ENCODE data around the gene SYTL2.
"Not testable (repeated sequence)": the region's sequence is repeated elsewhere in the genome, so short reads cannot be mapped to it uniquely, and the experiment has no call there.

Gene SYTL2

DNA sequence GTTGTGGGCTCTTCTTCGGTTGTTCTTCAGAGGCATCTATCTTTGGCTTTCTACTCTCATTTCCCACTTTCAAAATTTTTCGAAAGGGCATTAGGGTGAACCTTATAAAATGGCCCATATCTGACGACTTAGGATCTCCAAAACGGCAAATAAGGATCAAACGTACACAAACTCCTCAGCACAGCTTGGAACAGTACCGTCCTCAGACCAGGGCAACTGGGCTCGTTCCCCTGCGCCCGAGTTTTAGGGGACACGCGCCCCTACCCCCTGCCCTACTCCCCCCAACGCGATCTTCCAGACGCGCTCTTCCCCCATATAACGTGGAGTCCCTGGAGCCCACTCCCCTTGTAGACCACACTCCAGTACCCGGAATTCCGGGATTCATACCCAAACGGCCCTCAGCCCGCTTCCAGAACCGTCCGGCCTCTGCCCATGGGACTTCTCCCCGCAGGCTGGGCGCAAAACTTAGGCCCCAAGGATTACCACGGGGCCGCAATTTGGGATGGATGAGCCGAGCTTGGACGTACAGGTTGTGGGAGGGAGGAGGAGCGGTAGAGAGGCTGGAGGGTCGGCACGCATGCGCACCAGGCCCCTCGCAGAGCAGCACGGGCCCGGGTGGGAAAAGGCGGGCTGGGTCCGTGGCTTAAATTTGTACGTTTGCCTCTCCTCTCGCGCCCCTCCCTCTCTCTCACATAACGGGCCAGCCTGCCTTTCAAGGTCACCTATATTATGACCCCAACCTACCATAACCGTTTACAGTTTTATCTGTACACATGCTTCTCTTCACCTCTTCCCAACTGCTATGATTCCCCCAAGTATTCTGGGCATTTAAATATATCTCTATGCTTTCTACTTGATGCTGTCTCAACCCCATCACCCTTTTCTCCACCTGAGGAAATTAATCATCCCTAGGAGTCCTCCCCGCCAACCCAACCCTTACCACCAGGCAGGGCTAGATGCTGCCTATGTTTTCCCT, 128.3 kb downstream of the SYTL2 start:
- no peak for DNase-seq

DNA sequence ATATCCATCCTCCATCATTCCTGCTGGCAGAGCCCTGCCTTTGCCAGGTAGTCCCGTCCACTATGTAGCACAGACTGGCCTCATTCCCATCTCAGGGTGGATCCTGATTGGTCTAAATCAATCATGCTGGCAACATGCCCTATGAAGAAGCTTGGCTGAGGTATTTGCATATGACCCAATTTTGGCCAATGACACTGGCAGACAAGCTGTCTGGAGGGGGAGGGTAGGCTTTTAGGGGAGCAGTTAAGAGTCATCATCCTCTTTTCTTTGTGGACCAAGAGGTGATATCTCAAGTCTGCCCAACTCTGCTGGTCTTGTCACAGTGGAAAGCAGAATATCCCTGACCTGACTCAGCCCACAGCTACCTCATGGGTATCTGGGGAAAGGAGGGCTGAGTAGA, 130.0 kb downstream of the SYTL2 start:
- no peak for DNase-seq

DNA sequence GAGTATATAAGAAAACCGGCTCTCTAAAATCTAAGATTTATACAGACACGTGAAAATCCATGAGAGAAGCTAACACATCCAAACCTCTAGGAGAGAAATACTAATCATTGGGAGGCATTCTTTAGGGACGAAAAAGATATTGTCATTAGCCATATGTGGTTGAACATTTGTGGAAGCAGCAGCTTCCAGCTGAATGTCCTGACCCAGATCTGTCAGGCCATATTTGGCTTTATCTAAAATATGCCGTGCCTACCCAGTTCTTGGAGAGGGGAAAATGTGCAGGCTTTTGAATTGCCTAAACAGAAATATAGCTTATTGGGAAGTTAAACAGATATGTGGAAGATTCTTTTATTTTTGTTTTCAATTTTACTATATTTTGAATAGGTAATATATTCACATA, 131.4 kb downstream of the SYTL2 start:
- DNase-seq = no peak

DNA sequence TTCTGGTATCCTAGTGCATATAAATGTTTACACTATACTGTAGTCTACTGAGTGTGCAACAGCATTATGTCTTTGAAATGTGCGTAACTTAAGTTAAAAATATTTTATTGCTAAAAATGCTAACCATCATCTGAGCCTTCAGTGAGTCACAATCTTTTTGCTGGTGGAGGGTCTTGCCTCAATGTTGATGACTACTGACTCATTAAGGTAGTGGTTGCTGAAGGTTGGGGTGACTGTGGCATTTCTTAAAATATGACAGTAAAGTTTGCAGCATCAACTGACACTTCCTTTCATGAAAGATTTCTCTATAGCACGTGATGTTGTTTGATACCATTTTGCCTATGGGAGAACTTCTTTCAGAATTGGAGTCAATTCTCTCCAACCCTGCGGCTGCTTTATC, 137.5 kb downstream of the SYTL2 start:
- DNase-seq = no peak

DNA sequence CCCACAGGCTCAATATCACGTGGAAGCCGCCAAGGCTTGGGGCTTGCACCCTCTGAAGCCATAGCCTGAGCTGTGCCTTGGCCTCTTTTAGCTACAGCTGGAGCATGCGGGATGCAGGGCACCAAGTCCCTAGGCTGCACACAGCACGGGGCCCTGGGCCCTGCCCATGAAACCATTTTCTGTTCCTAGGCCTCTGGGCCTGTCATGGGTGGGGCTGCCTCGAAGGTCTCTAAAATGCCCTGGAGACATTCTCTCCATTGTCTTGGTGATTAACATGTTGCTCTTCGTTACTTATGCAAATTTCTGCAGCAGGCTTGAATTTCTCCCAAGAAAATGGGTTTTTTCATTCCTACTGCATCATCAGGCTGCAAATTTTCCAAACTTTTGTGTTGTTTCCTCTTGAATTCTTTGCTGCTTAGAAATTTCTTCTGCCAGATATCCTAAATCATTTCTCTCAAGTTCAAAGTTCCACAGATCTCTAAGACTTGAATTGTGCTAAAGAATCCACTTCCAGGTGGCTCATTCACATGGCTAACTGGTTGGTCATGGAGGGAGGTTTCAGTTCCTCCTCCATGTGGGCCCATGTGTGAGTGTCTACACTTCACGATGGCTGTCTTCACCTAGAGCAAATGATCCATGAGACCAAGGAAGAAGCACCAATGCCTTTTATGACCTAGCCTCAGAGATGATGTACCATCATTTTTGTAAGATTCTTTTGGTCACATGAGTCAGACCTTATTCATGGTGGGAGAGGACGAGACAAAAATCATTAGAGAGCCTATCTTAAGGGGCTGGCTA, 138.6 kb downstream of the SYTL2 start:
- no peak for DNase-seq

DNA sequence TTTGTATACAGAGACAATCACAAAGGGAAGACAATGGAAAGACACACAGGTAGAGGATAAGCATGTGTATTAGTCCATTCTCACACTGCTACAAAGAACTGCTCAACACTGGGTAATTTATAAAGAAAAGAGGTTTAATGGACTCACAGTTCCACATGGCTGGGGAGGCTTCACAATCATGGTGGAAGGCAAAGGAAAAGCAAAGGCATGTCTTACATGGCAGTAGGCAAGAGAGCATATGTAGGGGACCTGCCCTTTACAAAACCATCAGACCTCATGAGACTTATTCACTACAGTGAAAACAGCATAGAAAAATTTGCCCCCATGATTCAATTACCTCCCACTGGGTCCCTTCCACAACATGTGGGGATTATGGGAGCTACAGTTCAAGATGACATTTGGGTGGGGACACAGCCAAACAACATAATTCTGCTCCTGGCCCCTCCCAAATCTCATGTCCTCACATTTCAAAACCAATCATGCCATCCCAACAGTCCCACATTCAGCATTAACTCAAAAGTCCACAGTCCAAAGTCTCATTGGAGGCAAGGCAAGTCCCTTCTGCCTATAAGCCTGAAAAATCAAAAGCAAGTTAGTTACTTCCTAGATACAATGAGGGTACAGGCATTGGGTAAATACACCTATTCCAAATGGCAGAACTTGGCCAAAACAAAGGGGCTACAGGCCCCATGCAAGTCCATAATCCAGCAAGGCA, 139.8 kb downstream of the SYTL2 start:
- not testable (repeated sequence) for DNase-seq

DNA sequence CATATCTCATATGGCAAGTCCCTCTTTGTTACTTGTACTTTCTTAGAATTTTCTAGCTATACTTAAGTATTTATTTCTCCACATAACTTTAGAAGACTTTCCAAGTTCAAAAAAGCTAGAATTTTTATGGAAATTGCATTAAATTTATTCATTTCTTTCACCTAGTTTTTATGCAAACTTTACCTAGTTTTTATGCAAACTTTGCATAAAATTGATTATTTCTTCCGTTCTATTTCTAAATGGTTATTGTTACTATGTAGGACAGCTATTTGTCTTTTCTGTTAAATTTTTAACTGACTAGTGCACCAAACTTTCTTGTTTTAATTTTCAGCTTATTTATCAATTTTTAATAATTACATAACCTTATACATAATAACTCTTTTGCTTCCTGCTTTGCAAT, 142.8 kb downstream of the SYTL2 start:
- DNase-seq = no peak

DNA sequence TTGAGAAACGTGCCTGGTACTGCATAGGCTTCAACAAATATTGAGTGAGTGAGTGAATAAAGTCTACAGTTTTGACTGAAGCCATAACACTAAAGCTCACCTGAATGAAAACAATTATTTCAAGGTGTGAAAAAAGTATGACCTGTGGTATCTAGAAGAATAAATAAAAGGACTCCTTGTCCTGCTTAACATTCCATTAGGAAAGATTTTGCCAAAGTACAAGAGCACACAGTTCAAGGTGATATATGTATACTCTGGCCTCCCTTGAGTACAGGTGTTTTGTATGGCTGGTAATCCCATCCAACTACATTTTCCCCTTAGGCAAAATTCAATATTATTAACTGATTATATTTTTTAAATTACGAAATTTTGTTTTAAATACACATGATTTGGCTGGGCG, 144.3 kb downstream of the SYTL2 start:
- DNase-seq = no peak

DNA sequence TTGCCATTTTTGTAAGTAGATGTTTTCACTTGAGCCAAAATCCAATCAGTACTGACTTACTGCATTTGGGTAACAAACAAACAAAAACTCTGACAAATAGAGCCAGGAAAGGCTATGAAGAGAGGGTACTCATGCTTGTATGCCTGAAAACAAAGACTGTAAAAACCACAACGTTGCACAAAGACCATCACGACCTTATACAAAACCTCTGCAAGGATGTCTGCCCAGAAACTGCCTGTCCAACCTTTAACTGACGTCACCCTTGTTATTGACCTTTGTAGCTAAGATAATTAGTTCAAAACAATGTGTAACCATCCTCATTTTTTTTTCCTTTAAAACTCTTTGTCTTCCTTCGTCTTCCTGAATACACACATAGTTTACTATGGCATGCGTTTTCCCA, 145.2 kb downstream of the SYTL2 start:
- no peak for DNase-seq

DNA sequence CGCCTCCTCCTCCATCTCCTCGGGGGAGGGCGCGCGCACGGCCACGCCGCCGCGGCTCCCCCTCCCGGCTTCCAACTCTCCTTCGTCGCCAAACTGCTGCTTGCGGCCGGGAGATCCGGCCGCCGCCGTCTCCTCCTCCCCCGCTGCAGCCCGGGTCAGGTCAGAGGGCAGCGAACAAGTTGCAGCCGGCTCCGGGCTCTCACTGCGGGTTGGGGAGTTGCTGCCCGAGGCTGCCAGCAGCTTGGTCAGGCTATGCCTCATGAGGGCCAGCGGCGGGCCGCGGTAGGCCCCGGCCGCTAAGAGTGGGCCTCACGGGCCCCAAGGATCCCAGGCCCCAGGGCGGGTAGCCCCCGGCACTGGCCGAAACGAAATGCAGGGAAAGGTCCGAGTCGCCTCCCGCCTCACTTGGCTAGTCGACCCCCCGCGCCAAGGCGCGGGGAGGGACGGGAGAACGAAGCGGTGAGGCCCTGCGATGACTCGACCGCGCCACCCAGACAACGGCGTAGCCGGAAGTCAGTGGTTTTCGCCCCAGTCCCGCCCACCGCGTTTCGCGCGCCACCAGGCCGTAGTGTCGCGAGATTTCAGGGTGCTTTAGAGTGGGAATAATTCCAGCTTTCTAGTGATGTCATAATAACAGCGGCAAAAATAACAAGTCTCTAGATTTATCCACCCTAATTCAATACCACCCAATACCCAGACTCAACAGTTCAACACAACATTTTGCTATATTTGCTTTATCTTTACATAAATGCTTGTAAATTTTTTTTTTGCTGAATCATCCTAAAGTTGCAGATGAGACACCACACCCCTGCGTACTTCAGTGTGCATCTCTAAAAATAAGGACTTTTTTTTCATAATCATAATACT, 146.1 kb downstream of the SYTL2 start, which contains the start of gene CREBZF:
Gene CREBZF, minus strand, starts transcription at position 515 of the 867 bp plus-strand sequence. Its CDS starts 254 bp downstream, at position 261.
- peak; percentile 93 to 99 for DNase-seq

DNA sequence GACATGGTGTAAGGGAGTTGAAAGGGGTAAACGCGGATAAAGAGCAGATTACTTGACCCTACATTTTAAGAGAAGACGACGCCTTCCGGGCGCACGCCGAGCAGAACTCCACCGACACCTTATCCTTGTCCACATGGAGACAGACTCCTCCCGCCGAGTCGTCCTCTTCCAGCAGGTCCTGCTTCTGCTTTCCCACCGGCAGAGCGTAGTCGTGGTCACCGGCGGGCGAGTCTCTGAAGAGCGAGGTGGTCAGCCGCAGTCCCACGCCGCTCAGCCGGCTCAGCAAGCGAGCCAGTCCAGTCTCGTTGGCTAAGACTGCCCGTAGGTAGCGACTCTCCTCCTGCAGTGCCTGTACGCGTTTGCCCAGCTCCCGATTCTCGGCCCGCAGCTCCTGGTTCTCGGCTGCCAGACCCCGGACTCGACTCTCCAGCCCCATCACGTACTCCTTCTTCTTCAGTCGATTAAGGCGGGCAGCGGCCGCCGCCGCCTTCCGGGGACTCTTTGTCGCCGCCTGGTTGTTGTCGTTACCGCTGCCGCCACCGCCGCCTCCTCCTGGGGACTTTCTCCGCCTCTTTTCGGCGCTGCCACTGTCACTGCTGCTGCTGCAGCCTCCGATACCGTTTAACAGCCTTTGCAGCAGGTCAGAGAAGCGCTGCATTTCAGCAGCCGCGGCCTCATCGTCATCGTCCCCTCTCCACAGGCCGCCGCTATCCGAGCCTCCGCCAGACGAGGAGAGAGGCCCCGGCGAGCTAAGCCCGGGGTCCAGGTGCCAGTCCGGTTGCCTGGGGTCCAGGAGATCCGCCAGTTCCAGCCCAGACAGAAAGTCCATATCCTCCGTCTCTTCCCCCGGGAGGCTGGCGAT, 147.0 kb downstream of the SYTL2 start:
- DNase-seq = peak; percentile 67 to 91

DNA sequence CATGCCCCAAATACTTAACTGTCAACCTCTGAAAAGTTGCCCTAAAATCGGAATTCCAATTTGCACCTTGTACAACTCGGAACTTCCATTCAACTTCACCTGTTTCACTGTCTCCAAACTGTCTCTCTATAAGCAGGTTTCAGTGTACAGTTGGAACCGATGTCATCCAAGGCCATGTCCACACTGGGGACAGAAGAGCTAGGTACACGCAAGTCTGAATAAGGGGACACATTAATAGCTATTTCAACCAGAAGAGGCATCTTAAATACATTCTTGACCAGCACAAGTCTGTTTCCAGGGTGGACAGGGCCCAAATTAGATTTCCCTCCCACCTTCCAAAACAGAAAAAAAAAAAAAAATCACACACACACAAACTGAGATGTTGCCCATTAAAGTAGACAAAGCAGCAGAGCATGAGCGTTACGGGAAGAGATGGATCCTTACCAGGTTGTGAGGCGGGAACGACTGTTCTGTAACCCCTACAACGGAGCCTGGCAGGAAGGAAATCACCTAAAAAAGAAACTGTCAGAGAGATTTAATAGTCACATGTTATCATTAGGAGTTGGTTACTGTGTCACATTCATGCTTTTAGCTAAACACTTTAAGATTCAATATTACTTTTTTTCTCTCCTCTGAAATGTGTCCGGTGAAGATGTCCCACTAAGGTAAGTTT, 147.7 kb downstream of the SYTL2 start:
- peak; percentile 39 to 56 for DNase-seq

DNA sequence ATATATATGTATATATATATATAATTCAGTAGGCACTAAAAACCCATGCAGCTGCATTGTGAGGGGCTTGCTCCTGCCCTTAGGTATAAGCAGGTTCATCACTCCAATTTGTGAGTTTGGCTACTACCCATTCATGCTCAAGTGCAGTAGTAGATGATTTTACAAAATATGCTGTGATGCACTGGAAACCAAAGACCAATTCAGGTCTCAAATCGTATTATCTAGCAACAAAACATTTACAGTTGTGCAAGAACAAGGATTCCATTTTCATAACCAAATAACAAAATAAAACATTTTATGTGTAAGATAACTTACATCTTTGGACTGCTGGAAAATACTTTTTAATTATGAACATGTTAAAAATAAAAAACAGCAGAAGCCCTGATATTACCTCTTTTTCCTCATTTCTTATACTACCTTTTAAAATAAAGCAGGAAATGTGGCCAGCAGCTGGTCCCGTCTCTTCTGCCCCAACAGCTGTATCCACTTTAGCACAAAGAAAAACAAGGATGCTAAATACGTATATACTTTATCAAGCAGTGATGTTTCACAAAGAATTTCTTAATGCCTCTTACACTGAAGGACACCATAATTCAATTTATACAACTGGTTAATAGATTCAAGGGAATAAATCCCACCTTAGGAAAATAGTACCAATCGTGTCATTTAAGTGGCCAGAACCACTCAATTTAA, 148.8 kb downstream of the SYTL2 start:
- peak in 1 of 2 experiments; percentile 19 for DNase-seq

DNA sequence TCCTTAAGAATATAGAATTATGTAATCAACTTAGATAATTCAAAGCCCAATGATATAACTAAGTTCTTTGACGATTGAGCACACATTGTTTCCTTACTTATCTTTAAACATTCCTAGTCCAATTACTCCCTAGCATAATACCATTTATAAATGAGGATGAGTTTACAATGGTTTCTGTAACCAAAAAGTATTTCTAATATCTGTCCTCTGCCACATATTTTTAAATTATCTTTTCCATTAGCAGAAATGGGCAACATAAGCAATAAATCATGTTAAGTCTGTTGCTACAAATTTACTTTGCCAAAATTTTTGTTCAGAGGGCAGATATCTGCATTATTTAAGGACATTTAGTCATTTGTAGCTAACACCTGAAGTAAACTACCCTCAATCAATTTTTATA, 152.8 kb downstream of the SYTL2 start:
- no peak for DNase-seq

DNA sequence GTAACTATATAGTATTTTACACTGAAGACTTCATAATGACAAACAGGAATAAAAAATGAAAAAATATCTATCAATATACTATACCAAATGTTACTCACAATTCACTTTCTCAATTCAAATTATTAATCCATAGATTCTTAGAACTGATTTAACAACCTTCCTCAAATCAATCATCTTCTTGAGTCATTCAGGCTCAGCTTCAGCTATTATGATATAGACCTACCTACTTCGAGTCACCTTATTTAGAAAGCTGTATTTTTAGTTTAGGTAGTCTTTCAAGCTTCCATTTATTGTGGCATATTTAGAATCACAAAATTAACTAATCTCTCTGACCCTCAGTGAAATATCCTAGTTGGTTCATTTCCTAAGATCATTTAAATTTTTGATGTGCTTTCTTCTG, 154.2 kb downstream of the SYTL2 start:
- DNase-seq = no peak

DNA sequence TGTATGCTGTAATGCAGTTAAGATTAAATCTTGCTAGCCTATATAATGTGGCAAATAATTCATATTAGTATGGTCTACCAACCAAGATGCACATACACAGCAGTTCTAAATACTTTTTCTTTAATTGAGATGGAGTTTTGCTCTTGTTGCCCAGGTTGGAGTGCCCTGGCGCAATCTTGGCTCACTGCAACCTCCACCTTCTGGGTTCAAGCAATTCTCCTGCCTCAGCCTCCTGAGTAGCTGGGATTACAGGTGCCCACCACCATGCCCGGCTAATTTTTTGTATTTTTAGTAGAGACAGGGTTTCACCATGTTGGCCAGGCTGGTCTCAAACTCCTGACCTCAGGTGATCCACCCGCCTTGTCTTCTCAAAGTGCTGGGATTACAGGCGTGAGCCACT, 156.6 kb downstream of the SYTL2 start:
- not testable (repeated sequence) for DNase-seq

DNA sequence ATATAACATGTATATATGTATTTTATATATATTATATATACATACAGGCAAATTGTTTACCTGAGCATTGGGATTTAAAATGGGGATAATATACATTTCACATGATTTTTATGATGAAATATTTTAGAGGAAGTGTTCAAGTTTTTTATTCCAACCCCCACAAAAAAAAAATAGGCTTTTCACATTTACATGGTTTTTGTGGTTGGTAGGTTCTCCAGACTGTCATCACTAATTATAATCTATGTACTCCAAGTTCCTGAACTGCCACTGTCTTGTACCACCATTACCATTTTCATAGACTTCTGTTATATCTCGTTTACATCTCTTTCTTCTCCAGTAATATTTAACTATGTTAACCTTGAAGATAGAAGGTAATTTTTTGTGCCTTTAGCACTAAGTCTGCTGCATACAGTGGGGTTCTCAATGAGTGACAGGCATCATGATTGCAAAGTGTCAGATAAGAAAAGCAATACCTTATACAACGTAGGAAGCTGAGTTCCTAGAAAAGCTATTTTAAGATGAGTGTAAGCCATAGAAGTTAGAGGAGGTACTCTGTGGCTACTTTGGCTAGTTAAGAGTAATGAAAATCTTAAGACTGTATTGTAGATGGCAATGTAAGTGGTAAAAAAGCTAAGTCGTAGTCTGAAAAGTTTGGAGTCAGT, 158.0 kb downstream of the SYTL2 start:
- no peak for DNase-seq

DNA sequence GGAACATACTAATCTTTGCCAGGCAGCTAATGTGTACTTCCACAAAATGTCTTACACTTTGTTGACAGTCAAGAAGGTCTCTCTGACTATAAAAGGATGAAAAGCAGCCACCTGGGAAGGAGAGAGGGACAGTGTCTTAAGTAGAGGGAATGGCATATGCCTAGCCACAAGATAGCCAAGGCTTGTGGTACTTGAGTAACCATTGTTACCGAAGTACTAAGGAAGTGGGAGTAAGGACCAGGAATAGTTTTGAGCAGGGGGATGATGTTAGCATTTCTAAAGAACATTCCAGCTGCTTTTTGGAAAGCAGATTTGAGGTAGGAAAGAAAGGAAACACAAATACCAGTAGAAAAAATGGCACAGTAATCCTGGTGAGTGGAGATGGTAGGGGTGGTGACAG, 159.8 kb downstream of the SYTL2 start:
- DNase-seq = no peak

DNA sequence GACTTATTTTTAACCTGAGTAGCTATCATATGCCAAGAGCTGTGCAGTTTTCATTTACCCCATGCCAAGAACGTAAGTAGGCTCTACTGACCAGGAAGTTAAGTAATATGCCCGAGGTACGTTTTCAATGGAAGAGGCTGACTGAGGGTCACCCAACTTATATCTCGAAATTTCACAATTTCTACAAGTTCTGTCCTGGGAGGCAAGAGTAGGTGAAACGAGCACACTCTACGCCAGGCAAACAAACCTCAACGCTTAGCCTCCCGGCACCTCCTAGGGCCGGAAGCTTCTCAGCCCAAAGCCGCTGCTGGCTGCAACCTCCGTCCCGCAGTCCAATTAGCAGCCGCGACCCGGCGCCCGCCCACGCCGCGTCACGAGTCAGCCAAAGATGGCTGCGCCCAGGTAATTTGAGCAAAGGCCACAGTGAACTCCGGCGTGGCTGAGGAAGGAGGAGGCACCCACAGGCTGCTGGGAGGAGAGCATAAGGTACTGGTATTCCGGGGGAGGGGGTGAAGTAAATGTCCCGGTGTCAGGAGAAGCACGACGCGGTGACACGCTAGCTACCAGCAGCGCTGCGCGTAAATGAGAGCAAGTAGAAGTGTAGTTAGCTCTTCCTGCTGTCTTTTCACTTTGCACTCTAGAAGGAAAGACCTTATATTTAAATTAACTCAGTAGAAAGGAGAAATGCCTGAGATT, 163.2 kb downstream of the SYTL2 start, which contains the start of gene TMEM126A:
Gene TMEM126A, plus strand, starts transcription at position 364 of the 696 bp plus-strand sequence. CDS start 2,289 bp downstream, outside the sequence.
- DNase-seq = peak; percentile 95 to 98

Data from NCI-H526 (cell line).